ENCODE measurements around the gene MTREX. TPM values are rescaled to one million over a fixed set of nuclear protein-coding genes. Genes with fewer than 3 reads are reported as not detected.

MTREX gene
- total RNA-seq, 1 experiment from 2014 or later, result 123 TPM

- WGBS (ENCODE audit: extremely low coverage, insufficient read length, low lambda C conversion rate), result no CpG with 5 or more reads among the region's 2 CpGs
- H2BK120ac ChIP-seq (ENCODE audit: low read depth, low read length, poor library complexity, severe bottlenecking), result no peak overlapping the region
- no peaks in the 10 kb centered on the region for H3K23me2 ChIP-seq (ENCODE audit: insufficient read length, low read depth, low read length, poor library complexity, severe bottlenecking)
- H2AK5ac ChIP-seq (ENCODE audit: insufficient read length, low read length), result no peak overlapping the region
- H4K91ac ChIP-seq (ENCODE audit: insufficient read length, low read depth, low read length), result no peak overlapping the region
- no peak overlapping the region for H3K4ac ChIP-seq (ENCODE audit: low read depth, low read length)
- no peaks in the 10 kb centered on the region for H3K79me1 ChIP-seq (ENCODE audit: insufficient read depth, low read depth, low read length, poor library complexity, severe bottlenecking)
- peak overlapping the region in 1 of 2 experiments; percentile 7; a peak in 1 of 5 replicates for H3K4me3 Mint-ChIP-seq
- H3K27ac Mint-ChIP-seq, result peak overlapping the region in 2 of 3 experiments; percentile 61 to 63; a peak in 5 of 7 replicates
- H3K4me1 ChIP-seq (ENCODE audit: insufficient read depth, low read length), result peaks cover 3% of the 10 kb centered on the region; the same call in 1 of the 2 replicates
- no peak overlapping the region for H4K8ac ChIP-seq (replicated peaks; ENCODE audit: insufficient read length, low read depth, low read length)
- H3K27me3 Mint-ChIP-seq (ENCODE audit: low read depth), result no peaks in the 10 kb centered on the region
- no peak overlapping the region for H2AFZ ChIP-seq (ENCODE audit: low read length)
- H2BK15ac ChIP-seq (ENCODE audit: low read depth, low read length), result no peak overlapping the region
- H3K18ac ChIP-seq (ENCODE audit: insufficient read length, low read depth, low read length), result no peak overlapping the region
- H3K4me1 Mint-ChIP-seq, result peaks cover 32 to 37% of the 10 kb centered on the region in 2 experiments
- no peak overlapping the region for H3K9ac ChIP-seq (ENCODE audit: extremely low read depth, insufficient read length, low read length)
- no peak overlapping the region for H3K27ac ChIP-seq (ENCODE audit: insufficient read length, low read depth, low read length)
- no peaks in the 10 kb centered on the region; the same call in 1 of the 2 replicates for H3K79me2 ChIP-seq (ENCODE audit: insufficient read depth, low read length)
- no peak for TF ChIP-seq CTCF (conservative IDR thresholded peaks at IDR 0.05)
- no peak overlapping the region for H3K4me2 ChIP-seq (ENCODE audit: insufficient read depth, insufficient read length, low read length)
- no peaks in the 10 kb centered on the region for H4K20me1 ChIP-seq (ENCODE audit: control insufficient read depth, insufficient read depth, insufficient read length)
- no peak overlapping the region for H3T11ph ChIP-seq (ENCODE audit: low read length)
- no peak overlapping the region for H3K56ac ChIP-seq (ENCODE audit: insufficient read length, low read depth, low read length)
- no peak overlapping the region for H3K14ac ChIP-seq (ENCODE audit: insufficient read depth, low read length)
- H3K27me3 ChIP-seq (ENCODE audit: insufficient read depth, low read length), result no peaks in the 10 kb centered on the region
- no peak overlapping the region for H4K5ac ChIP-seq (ENCODE audit: insufficient read length, low read depth, low read length)
- H2BK12ac ChIP-seq (ENCODE audit: insufficient read length, low read depth, low read length), result no peak overlapping the region
- H3K9me3 ChIP-seq (ENCODE audit: control insufficient read depth, low read depth, low read length), result no peaks in the 10 kb centered on the region
- H3K36me3 Mint-ChIP-seq (ENCODE audit: insufficient read depth in 1 of 3, low read depth in 3 of 3), result peaks cover 0 to 29% (median 17%) of the 10 kb centered on the region in 3 experiments; a peak in 5 of 7 replicates
- DNase-seq, result no peak
- H2BK5ac ChIP-seq (ENCODE audit: insufficient read length, low read length), result no peak overlapping the region
- H3K23ac ChIP-seq (ENCODE audit: insufficient read length, low read depth, low read length), result no peak overlapping the region
- H2BK20ac ChIP-seq (ENCODE audit: low read depth, low read length, poor library complexity, severe bottlenecking), result no peak overlapping the region
- H3K9me3 Mint-ChIP-seq, result no peaks in the 10 kb centered on the region
Measured at GRCh38 chr5:55459572-55459971, 151.8 kb downstream of the MTREX start.
